Activated T-cell treated with anti-CD3 and anti-CD28 coated beads, Interleukin-2, amount 50 U/mL, for 24 hours (primary cell): ENCODE results near the gene NES.
A peak's percentile ranks its signal among the peaks of the same experiment; 100 is the strongest.

Experiments
- DNase-seq: peaks from one replicate; pipeline ENCODE4 v3.0.0-alpha.2; 2020
- H3K27ac Mint-ChIP-seq: 2 replicates; pipeline ENCODE4 v1.8.0; 2020; ENCODE audit warnings: mild to moderate bottlenecking, mixed read lengths
- H3K27me3 Mint-ChIP-seq: 2 replicates; pipeline ENCODE4 v1.8.0; 2020; ENCODE audit warnings: mixed read lengths
- H3K36me3 Mint-ChIP-seq: 2 replicates; pipeline ENCODE4 v1.8.0; 2020; ENCODE audit warnings: low read depth, mixed read lengths
- H3K4me1 Mint-ChIP-seq: 2 replicates; pipeline ENCODE4 v1.8.0; 2020; ENCODE audit warnings: low read depth, mixed read lengths
- H3K4me3 Mint-ChIP-seq: 2 replicates; pipeline ENCODE4 v1.8.0; 2020; ENCODE audit warnings: mild to moderate bottlenecking, moderate library complexity, mixed read lengths
- H3K9me3 Mint-ChIP-seq: 2 replicates; pipeline ENCODE4 v1.8.0; 2020; ENCODE audit warnings: mixed read lengths

The NES gene

GRCh38 chr1:156706657-156707416 is 29.6 kb upstream of the NES start:
- Mint-ChIP-seq H3K9me3 (no peaks in the 10 kb centered on the region), H3K4me1 (peaks cover 32% of the 10 kb centered on the region), H3K4me3 (peak overlapping the region; percentile 70), H3K27me3 (peaks cover 36% of the 10 kb centered on the region), H3K36me3 (no peaks in the 10 kb centered on the region), H3K27ac (peak overlapping the region; percentile 52)
- no peak for DNase-seq

DNA sequence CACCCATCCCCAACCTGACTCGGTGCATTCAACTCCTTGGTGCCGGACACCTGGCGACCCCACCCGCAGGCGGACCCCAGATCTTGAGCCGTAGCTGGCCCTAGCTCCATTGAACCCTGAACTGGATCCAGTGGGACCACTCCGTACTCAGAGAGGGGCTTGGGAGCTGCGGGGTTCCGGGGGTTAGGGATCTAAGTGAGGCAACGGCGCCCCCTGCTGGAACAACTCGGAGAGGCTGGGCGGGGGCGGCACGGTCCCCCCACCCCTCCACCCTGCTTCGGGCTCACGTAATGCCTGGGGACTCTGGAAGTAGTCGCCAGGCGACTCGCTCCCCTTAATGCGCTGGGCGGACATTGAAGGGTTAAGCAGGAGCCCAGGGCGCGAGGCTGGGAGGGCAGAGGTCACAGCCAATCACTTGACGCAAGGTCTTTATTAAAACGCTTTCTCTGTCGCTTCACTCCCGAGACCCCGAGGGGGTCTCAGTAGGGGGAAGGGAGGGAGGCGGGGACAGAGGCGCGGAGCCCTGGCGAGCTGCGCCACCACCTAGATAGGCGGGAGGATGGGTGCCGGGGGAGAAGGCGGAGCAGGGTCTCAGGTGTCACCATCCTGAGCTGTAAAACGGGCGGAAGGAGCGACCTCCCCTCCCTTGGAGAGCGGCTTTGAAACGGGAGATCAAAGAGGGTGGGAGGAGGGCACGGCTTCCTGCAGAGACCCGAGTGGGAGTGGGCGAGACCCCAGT is 28.9 kb upstream of the NES start:
- peak; percentile 82 for DNase-seq
- Mint-ChIP-seq H3K4me3 (peak overlapping the region; percentile 70), H3K4me1 (peaks cover 32% of the 10 kb centered on the region), H3K27ac (peak overlapping the region; percentile 61), H3K9me3 (no peaks in the 10 kb centered on the region), H3K27me3 (peaks cover 38% of the 10 kb centered on the region), H3K36me3 (no peaks in the 10 kb centered on the region)

DNA sequence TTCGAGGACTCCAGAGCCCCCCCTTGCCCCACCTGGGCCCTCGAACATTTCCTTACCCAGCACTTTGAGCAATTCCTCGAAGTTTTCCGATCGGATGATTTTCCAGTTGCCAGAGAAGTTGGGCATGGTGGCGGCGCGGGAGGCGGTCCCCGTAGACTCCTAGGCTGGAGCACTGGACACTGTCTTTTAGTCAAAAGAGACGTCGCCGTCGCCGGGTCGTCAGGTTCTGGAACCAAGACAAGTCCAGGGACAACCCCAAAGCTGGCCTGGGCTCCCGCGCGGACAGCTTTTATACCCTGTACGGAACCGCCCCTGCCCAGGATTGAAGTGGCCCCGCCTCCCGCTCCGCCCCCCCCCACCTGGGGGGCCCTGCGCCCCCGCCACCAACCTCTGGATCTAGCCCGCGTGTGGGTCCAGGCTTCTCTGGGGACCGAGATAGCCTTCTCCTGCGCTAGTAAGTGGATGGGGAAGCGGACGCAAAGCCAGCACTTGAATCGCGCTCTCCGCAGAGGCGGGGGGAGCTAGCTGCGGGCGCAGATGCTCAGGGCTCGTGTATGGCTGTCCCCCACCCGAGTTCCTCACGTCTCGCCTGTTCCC is 28.2 kb upstream of the NES start, which contains the start of gene CRABP2:
Gene CRABP2 (minus strand): TSS at position 263 of the 597 bp plus-strand sequence. CDS start 137 bp downstream, at position 126.
- Mint-ChIP-seq H3K27me3 (peaks cover 41% of the 10 kb centered on the region), H3K27ac (peak within 1 kb of the TSS; percentile 61), H3K4me1 (peaks cover 34% of the 10 kb centered on the region), H3K36me3 (no peaks in the 10 kb centered on the region), H3K9me3 (no peaks in the 10 kb centered on the region), H3K4me3 (peak within 1 kb of the TSS; percentile 70)
- no peak for DNase-seq

DNA sequence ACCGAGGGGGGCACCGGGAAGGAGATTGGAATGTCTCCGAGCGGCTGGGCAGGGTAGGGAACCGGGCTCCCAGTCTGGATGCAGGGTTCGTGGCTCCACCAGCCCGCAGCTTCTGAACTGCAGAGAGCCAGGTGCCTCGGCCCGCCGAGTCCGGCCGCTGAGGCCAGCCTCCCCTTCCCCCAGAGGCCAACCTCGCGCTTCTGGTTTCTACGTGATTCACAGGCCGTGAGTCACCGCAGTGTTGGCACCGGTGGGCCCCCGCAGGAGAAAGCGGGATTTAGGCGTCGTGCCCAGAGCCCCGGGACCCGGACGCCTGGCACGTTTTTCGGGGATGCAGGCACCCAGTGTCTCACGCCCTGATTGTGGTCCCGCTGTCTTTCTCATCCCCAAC is 27.7 kb upstream of the NES start:
- H3K27me3 Mint-ChIP-seq = peaks cover 43% of the 10 kb centered on the region
- H3K36me3 Mint-ChIP-seq = no peaks in the 10 kb centered on the region
- H3K27ac Mint-ChIP-seq = peak overlapping the region; percentile 44
- peak overlapping the region; percentile 70 for H3K4me3 Mint-ChIP-seq
- no peaks in the 10 kb centered on the region for H3K9me3 Mint-ChIP-seq
- H3K4me1 Mint-ChIP-seq = peaks cover 34% of the 10 kb centered on the region
- DNase-seq = peak; percentile 64

GRCh38 chr1:156704166-156704711 is 27.0 kb upstream of the NES start:
- Mint-ChIP-seq H3K27ac (no peak overlapping the region), H3K4me1 (peaks cover 34% of the 10 kb centered on the region), H3K36me3 (no peaks in the 10 kb centered on the region), H3K9me3 (no peaks in the 10 kb centered on the region), H3K4me3 (no peak overlapping the region), H3K27me3 (peaks cover 47% of the 10 kb centered on the region)
- DNase-seq = no peak

DNA sequence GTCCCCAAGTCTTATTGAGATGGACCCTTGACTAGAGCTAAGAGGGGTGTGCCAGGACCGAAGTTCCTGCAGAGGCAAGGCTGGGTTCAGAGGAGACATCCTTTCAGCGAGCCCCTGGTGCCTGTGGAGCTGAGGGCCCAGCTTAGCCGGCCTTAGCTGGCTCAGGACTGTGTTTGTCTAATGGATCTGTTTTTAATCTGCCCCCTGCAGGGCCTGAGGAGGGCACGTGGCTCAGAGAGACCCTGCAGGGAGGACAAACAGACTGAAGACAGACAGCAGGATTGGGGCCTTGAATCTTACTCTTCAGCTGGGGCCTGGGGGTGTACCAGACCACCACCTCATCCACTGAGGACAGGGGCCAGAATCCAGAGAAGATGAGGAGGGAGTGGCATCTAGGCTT is 26.5 kb upstream of the NES start:
- no peak overlapping the region for H3K4me3 Mint-ChIP-seq
- DNase-seq = no peak

GRCh38 chr1:156703336-156703735 is 26.1 kb upstream of the NES start:
- H3K36me3 Mint-ChIP-seq = no peaks in the 10 kb centered on the region
- DNase-seq = no peak
- no peaks in the 10 kb centered on the region for H3K9me3 Mint-ChIP-seq
- H3K27ac Mint-ChIP-seq = no peak overlapping the region
- peaks cover 47% of the 10 kb centered on the region for H3K27me3 Mint-ChIP-seq
- H3K4me1 Mint-ChIP-seq = peaks cover 34% of the 10 kb centered on the region
- H3K4me3 Mint-ChIP-seq = no peak overlapping the region

More for the DNA sequence above, 26.5 kb upstream of the NES start:
- Mint-ChIP-seq H3K27me3 (peaks cover 47% of the 10 kb centered on the region), H3K27ac (no peak overlapping the region), H3K36me3 (no peaks in the 10 kb centered on the region), H3K4me1 (peaks cover 34% of the 10 kb centered on the region), H3K9me3 (no peaks in the 10 kb centered on the region)

GRCh38 chr1:156700736-156701531 is 23.7 kb upstream of the NES start:
- DNase-seq = no peak
- H3K27ac Mint-ChIP-seq = no peak overlapping the region
- H3K9me3 Mint-ChIP-seq = no peaks in the 10 kb centered on the region

GRCh38 chr1:156698995-156699394 is 21.8 kb upstream of the NES start:
- peak overlapping the region; percentile 38 for H3K27ac Mint-ChIP-seq
- peaks cover 4% of the 10 kb centered on the region for H3K4me1 Mint-ChIP-seq
- H3K36me3 Mint-ChIP-seq = no peaks in the 10 kb centered on the region
- H3K27me3 Mint-ChIP-seq = peaks cover 48% of the 10 kb centered on the region
- H3K4me3 Mint-ChIP-seq = no peak overlapping the region
- no peak for DNase-seq
- no peaks in the 10 kb centered on the region for H3K9me3 Mint-ChIP-seq

More at GRCh38 chr1:156700736-156701531, 23.7 kb upstream of the NES start:
- H3K36me3 Mint-ChIP-seq = no peaks in the 10 kb centered on the region
- peaks cover 22% of the 10 kb centered on the region for H3K4me1 Mint-ChIP-seq
- no peak overlapping the region for H3K4me3 Mint-ChIP-seq
- H3K27me3 Mint-ChIP-seq = peaks cover 57% of the 10 kb centered on the region

- no peaks in the 10 kb centered on the region for H3K9me3 Mint-ChIP-seq
- DNase-seq = no peak
- peaks cover 10% of the 10 kb centered on the region for H3K4me1 Mint-ChIP-seq
- peaks cover 49% of the 10 kb centered on the region for H3K27me3 Mint-ChIP-seq
- H3K36me3 Mint-ChIP-seq = no peaks in the 10 kb centered on the region
- no peak overlapping the region for H3K4me3 Mint-ChIP-seq
- H3K27ac Mint-ChIP-seq = no peak overlapping the region
These were observed 20.3 kb upstream of the NES start for GRCh38 chr1:156697481-156697880.

DNA sequence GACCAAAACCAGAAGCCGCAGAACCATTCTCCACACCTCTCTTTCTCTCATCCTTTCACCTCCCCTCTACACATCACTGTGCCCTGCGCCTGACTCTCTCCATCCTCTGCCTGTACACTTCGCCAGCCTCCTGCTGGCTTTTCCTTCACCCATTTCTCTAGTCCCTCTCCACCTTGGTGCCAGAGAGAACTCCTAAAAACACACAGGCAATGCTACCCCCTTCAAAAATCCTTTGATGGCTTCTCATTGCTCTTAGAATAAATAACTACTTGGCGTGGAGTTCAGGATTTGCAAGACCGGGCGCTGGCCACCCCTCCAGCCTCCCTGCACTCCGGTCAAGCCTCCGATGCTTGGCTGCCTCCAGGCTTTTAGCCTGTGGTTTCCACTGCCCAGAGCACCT is 19.5 kb upstream of the NES start:
- Mint-ChIP-seq H3K9me3 (no peaks in the 10 kb centered on the region), H3K27ac (no peak overlapping the region), H3K4me1 (peaks cover 17% of the 10 kb centered on the region), H3K27me3 (peaks cover 52% of the 10 kb centered on the region), H3K36me3 (no peaks in the 10 kb centered on the region), H3K4me3 (no peak overlapping the region)
- no peak for DNase-seq

- H3K36me3 Mint-ChIP-seq = no peaks in the 10 kb centered on the region
- H3K4me3 Mint-ChIP-seq = no peak overlapping the region
- H3K4me1 Mint-ChIP-seq = peaks cover 18% of the 10 kb centered on the region
- H3K9me3 Mint-ChIP-seq = no peaks in the 10 kb centered on the region
- no peak for DNase-seq
- peaks cover 65% of the 10 kb centered on the region for H3K27me3 Mint-ChIP-seq
- H3K27ac Mint-ChIP-seq = no peak overlapping the region
These were observed 17.4 kb upstream of the NES start for GRCh38 chr1:156694690-156694962.

- no peak for DNase-seq
- no peak overlapping the region for H3K27ac Mint-ChIP-seq
- no peak overlapping the region for H3K4me3 Mint-ChIP-seq
- H3K9me3 Mint-ChIP-seq = no peaks in the 10 kb centered on the region
- peaks cover 67% of the 10 kb centered on the region for H3K27me3 Mint-ChIP-seq
- no peaks in the 10 kb centered on the region for H3K36me3 Mint-ChIP-seq
- peaks cover 23% of the 10 kb centered on the region for H3K4me1 Mint-ChIP-seq
These were observed 16.9 kb upstream of the NES start for GRCh38 chr1:156693848-156694689.
